GM19463 (cell line): ENCODE data around the gene MAP3K7.

Source experiments
- ATAC-seq: cut with Tn5 transposase; IDR thresholded peaks from one replicate; pipeline ENCODE4 v1.9.1; 2021; ENCODE audit warnings: mild to moderate bottlenecking, moderate library complexity; ENCODE audit not compliant: unreplicated experiment

Gene MAP3K7

DNA sequence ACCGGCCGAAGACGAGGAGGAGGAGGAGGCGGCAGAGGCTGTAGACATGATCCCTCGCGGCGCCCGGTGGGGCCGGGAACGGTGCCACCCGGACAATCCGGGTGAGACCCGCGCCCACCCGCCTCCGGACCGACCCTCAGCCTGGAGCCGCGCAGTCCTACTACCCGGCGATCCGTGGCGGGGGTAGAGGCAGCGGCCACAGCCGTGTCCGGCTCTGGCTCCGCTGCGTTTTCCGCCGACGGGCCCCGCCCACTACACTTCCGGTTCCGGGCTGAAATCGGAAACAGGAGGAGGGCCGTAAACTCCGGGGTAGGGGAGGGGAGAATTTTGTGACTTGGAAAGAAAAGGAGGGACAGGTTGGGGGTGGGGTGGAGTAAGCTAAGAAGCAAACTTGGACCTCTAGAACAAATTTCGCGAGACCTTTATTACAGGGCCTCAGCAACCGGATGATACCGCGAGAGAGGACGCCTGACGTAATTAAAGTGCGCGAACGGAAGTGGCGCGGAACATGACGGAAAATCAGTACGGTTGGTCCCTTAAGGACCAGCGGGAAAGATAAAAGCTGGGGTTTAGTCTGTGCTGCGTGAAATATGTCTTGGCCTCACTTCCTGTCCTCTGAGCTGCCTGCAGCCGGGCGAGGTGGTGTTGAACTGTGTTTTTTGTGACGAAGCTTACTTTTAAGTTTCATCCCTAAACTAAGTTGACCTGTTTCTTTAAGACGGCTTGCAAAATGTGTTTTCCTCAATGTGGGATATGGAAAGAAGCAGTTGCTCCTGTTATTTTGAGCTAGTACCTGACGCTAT, at the start of gene MAP3K7:
MAP3K7 (minus strand) TSS at position 237 of the 803 bp plus-strand sequence; CDS start at position 48, 189 bp downstream.
- peak; percentile 89 for ATAC-seq

DNA sequence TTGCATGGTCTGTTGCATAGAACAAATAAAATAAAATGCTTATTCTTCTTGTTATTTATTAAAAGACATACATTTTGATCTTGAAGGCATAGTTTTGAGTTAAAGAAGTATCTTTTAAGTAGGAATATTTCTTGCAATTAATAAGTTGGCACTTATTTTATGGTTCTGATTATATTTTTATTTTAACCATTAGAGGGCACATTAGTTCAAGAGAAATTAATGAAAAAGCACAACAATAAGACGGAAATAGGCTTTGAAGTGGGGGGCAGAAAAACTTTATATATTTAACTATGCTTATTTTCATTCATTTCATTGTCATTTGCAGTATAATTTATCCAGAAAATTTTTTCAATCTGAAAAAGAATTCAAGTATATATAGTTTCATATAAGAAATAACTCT, 44.2 kb upstream of the MAP3K7 start:
- no peak for ATAC-seq

DNA sequence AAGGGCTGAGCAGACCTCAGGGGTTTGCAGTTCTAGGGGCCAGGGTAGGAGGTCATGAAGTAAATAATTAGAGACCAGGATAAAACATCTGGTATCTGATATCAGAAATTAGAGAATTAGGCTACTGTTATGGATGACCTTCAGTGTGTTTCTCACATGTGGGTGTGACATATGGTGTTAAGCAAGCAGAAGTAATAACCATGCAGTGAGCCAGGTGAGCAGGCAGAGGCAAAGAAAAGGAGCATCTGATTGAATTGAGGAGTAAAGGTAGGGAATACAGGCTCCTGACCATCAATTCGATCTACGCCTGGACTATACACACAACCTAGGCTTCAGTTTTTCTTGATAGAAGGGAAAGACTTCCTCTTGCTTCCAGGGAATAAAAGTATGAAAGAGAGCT, 34.7 kb upstream of the MAP3K7 start:
- ATAC-seq, result no peak

DNA sequence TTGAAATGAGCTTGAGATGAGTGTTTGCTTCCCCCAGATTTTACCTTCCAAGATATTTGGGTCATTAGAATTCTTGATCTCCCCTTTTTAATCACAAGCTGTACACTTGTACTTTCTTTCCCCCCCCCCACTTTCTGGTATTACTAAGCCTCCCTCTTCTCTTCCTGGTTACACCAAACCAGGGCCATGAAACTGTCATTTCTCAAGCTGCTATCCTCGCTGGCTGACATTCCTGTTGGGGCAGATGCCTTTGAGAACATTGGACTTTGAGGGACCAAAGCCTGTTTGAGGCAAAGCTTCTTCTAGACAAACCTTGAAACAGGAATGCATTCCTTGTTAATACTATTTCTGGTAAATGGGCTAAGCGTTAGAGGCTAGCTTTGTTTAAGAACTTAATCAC, 32.3 kb upstream of the MAP3K7 start:
- ATAC-seq, result no peak

DNA sequence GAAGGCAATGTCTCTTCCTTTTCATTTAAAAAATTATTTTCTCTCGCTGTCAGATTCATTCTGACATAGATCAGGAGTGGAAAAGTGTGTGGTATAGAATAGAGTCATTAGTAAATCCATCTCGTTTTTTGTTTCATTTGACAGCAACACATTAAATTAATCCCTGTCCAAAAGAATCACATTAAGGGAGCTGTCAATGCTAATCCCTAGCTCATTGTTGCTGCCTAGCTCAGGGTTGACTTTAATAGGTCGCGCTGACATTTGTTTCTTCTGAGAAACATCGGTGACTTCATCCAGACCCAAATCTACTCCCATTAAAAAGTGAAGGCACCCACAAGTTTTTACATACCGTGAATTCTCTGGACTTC, 25.4 kb upstream of the MAP3K7 start:
- no peak for ATAC-seq

DNA sequence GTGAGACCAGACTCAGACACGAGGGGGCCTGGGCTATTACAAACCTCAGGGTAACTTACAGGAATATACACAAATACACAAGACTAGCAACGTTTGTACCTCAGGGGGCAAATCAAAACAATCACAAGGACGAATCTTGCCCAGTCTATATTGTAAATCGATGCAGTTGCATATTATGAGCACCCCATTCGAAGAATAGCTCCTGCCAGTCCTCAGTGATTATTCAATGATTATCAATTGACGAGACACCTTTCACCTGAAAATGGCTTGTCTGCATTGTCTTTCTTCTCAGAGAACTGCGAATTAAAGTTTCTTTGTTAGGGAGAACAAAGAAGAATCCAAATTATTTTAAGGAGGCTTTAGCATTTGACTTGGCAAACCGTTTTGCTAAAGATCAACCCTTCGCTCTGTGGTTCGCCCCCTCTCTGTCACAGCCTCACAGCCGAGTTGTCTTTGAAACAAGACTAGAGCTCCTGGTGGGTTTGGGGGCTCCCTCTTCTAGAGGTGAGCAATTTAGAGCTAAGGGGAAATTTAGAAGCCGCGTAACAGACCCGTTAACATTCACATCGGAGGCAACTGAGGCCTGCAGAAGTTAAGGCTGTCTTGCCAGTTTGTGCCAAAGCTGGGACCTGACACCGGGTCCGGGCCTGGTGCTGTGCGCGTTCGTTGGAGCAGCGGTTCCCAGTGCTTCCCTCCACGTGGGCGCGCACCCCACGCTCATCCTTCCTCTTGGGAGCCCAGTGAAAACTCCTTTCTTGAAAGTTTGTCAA, 24.9 kb upstream of the MAP3K7 start:
- ATAC-seq, result no peak

DNA sequence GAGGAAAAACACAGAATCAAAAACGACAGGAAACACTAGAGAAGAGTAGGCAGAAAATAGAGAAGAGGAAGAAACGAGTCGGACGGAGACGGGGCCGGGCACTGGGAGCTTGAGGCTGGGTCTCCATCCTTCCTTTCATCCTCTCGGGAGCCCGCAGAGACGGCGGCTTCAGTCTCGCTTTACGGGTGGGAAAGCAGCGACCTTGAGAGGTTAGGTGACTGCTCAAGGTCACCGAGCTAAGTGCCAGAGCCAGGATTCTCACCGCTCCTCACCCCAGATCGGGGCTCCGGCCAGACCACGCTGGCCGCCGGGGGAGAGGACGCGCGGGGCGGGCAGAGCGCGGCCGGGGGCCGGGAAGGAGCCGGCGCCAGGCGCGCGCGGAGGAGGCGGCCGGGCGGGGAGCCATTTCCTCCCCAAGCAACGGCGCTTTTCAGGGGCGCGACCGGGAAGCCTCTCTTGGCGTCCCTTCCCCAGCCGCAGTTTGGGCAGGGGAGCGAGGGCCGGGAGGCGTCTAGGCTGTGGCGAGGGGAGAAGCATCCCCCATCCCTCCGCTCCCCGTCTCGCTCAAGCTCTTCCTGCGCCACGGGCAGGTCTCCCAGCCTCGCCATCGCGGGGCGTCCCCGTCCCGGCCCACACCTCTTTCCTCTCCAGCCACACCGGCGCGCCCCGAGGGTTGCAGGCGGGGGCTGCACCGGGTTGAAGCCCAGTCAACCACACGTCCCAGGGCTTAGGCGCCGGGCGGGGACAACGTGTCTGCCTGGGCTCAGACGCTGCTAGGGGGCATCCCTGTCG, 24.1 kb upstream of the MAP3K7 start:
- ATAC-seq, result peak; percentile 67

DNA sequence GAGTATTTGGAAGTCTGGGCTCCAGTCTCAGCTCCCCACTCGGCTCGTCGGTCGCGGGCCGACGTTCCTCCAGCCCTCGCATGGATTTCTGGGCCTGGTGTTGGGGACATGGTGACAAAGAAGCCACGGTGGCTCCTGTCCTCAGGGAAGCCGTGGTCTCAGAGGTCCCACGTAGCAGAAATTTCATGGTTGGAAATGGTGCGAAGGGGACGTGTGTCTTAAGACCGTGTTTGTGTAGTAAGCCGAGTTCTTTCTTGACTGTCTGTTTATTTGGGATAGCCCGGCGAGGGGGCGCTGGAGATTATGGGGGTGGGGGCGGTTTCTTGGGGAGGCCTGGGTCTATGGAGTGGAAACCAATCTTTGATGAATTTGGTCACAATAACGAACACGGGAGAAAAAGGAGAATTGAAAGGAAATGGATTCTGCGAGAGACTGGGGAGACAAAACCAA, 23.5 kb upstream of the MAP3K7 start:
- ATAC-seq, result no peak

DNA sequence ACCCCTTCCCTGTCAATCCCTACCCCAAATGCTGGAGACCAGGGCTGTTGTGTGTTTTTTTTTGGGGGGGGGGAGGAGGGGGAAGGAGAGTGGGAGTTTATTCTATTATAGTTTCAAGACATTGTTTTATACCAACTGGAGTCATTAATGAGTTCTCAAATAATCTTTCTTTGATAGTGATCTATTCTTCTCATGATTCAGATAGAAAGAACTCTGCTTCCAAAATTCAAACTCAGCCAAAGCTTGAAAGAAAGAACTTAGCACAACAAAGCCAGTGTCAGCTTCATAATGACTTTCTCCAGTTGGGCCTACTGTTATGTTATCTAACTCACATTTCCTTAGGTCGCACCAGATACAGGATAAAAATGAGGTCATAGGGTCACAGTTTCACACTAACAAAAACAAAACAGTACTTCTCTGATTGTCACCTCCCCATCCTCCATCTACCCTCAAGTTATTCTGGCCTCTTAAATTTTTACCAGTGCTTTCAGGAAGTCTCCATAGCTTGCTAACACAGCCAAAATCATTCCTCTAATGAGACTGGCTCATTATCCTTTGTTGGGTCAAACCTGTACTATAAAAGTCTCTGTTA, 19.0 kb upstream of the MAP3K7 start:
- no peak for ATAC-seq

DNA sequence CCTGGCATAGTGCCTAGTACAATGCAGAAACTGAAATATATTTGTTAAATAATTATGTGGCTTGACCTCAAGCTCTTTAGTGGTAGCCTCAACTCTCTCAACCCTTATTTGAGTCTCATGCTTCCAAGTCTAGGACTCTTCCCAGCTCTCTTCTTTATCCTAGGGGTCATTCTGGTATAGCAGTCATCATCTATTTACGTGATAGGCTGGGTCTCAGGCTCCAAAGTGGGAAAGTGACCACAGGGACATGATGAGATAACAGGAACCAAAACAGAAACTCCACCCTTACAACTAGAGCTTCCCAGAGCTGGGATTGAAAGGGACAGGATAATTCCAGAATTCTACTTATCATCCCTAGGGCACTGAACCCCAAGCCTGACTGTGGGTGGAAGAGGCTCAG, 17.7 kb upstream of the MAP3K7 start:
- no peak for ATAC-seq

DNA sequence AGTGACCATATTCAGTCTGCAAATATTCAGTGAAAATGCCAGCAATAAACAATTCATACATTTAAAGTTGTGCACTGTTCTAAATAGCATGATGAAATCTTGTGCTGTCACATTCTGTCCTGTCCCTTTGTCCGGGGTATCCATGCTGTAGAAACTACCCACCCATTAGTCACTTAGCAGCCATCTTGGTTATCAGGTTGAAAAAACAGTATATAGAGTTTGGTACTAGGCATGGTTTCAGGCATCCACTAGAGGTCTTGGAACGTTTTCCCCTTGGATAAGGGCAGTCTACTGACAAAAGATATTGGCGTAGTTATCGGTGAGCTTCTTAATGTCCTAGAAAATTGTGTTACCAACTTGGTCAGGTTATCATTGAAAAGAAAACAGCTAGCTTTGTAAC, 12.3 kb upstream of the MAP3K7 start:
- ATAC-seq, result no peak

DNA sequence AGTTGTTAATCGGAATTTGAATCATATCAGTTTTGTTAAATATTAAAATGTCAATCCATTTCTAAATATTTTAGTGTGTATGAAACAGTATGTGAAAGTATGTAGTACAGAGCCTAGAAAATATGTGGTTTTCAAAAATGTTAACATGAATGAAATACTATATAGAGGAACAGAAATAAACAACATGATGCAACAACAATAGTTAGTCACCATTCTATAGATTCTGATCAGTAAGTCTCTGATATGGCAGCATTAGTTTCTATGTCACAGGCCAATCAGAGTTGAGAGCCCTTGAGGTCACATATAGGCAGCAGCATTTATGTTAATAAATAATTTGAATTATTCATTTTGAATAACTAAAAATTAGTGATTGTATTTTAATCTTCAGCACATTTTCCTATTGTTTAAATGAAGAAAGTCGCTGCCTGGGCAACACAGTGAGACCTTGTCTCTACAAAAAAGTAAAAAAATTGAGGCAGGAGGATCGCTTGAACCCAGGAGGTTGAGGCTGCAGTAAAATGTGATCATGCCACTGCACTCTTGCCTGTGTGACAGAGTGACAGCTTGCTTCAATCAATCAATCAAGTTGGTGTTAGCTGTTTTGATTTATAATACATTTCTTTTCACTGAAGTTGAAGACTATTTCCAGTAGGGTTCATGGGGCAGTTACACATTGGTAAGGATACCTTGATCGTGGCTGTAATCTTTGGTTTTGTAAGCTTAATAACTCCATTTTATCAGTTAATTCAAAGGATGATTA, 11.5 kb upstream of the MAP3K7 start:
- no peak for ATAC-seq

DNA sequence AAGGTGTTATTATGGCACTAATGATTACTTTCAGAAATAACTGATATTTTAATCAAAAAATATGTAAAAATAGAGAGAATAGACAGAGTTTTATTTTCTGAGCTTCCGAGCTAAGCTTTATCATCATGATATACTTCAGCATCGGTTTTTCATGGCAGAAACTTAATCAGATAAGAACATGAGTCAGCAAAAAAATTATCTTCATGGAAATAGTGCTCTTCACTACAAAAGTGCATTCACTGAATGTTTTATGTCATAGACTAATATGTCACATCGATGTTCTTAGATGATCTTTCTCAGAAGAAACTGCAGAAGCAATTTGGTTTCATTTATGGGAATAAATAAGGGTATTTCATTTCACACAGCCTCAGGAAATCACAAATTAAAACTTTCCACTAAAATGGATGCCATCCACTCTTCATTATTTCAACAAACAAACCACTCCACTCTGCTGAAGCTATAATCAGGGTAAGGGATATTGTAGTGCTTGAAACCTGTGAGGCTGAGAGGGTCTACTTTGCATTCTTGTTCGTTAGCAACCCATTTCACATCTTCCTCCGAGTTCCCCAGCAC, 10.2 kb upstream of the MAP3K7 start:
- ATAC-seq, result no peak

DNA sequence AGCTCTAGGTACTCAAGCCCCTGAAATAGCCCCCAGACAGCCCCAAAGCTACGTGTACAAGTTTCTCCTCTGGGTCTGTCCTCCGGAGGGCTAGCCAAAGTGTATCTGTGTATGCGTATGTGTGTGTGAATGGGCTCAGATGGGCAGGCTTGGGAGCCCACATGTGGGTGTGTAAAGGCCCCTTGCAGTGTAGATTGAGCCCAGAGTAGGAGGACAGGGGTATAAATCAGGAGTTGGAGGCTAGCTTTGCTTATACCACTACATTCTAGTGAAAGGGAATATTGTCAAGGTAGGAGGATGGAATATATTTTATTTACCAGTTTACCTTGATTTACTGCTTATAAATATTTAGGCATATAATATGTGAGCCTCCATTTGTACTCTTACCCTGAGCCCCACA, 9.0 kb upstream of the MAP3K7 start:
- ATAC-seq, result no peak

DNA sequence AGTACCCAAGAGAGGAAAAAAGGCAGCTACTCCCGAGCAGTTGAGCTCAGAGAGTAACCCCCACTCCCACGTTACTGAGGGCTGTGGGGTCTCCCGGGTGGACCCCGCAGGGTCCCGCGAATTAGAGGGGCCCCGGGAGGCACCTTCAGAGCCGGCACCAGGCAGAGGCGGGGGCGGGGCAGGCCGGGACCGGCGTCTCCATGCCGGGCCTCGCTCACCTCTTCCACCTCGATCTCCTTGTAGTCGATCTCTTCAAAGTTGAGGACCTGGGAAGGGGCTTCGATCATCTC, 381 bp downstream of the MAP3K7 start:
- no peak for ATAC-seq

DNA sequence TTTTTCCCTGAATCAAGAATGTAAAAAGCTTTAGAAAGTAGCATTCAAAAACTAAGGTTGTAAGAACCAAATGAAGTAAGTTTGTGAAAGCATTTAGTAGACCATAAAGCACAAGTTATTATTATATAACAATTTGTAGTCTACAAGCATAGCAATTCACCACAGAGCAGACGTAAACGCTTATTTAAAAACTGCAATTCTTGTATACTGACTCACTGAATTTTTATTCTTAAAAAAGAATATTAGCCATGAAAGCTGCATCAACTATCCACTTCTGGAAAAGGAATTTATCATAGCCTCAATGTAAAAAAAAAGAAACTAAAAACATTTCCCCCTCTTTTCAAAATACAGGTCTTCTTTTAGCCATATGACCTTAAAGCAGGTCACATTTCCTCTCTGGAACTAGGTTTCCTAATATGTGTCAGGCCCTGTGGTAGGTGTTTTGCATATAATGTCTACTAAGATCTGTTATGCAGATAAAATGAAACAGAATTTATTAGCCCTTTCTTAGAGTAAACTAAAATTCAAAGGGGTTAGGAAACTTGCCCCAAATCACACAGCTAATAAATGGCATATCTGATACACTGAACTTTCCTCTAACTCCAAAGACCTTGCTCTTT, 2.1 kb downstream of the MAP3K7 start:
- no peak for ATAC-seq

DNA sequence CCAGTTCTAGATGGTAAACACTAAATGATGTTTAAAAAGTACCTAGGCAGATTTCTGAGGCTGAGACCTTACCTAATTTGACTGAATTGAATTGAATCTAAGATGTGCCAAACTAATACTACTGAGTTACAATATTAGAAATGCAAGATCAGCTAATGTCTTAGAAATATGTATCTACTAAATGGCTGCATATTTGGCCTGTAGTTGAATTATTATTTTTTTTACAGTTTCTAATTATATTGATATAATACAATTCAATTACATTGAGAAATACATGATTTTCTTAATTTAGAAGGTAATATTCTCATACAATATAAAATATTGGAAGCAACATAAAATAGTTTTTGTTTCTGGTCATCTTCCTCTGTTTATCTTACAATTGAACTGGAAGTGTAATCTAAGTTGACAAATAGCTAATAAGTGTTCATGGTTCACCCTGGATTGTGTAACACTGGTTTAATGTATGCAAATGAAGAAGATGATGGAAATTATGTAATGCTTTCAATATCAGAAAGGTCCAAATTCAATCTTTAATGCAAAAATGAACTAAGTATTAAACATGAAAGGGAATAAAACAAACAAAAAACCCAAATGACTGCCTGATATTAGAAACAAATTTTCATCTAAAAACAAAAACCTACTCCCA, 2.9 kb downstream of the MAP3K7 start:
- no peak for ATAC-seq

DNA sequence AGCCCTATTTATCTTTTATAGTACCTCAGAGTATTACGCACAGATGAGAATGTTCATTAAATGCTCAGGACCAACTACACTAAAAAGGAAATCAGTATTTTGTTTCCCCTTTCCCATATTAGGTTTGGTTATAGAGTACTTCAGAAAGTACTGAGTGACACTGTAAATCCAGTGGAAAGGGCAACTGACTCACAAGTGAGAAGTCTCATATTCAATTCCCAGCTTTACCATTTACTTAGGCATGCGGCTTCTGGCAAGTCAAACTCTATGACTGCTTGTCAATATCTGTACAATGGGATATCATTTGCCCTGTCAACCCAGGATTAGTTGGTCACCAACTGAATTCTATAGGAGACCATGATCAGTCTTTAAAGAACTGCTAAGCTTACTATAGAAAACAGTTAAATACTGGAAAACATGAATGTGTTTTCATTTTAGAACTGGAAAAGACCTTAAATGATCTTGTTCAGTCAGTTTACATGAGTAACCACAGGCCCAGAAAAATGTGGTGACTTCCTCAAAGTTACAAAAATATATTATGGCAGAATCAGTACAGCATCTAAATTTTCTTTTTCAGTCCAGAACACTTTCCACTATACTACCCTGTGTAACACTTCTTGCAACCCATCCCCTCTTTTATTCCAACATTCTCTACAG, 3.6 kb downstream of the MAP3K7 start:
- ATAC-seq, result no peak

DNA sequence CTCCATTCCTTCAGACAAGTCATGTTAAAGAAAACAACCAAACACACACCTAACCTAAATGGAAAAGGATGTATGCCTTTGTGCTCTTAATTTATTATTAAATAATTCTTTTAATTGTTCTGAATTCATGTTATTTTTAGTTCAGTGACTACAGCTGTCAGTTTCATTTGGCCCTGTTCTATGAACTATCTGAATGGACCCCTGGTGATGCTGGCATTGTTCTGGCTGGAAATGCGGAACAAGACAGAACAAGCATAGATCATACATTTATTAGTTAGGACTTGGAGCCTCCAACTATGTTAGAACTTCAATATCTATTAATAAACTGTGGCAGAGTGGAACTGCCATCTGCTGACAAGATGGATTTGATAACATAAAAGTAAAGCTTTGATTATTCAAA, 5.7 kb downstream of the MAP3K7 start:
- ATAC-seq, result no peak
